ENCODE results near the gene OSBPL3.

GRCh38 chr7:24979863-24980533 lies at the start of gene OSBPL3:
- TF ChIP-seq CTCF (IDR thresholded peaks at IDR 0.05 in 8 of 11, conservative IDR thresholded peaks at IDR 0.05 in 3 of 11) (no peak), POLR2A (IDR thresholded peaks at IDR 0.05) (peak in 2 of 3 donors; percentile 33 to 75)
